ENCODE results near the gene MYO18A.

Gene MYO18A

GRCh38 chr17:29070781-29071180 is 109.4 kb downstream of the MYO18A start:
- no peak for DNase-seq (ENCODE audit: low read depth)
- TF ChIP-seq, protein P1, sequence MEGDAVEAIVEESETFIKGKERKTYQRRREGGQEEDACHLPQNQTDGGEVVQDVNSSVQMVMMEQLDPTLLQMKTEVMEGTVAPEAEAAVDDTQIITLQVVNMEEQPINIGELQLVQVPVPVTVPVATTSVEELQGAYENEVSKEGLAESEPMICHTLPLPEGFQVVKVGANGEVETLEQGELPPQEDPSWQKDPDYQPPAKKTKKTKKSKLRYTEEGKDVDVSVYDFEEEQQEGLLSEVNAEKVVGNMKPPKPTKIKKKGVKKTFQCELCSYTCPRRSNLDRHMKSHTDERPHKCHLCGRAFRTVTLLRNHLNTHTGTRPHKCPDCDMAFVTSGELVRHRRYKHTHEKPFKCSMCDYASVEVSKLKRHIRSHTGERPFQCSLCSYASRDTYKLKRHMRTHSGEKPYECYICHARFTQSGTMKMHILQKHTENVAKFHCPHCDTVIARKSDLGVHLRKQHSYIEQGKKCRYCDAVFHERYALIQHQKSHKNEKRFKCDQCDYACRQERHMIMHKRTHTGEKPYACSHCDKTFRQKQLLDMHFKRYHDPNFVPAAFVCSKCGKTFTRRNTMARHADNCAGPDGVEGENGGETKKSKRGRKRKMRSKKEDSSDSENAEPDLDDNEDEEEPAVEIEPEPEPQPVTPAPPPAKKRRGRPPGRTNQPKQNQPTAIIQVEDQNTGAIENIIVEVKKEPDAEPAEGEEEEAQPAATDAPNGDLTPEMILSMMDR (conservative IDR thresholded peaks at IDR 0.05; ENCODE audit: low read length): no peak
- H3K4me3 ChIP-seq (ENCODE audit: low read length): no peak overlapping the region

DNA sequence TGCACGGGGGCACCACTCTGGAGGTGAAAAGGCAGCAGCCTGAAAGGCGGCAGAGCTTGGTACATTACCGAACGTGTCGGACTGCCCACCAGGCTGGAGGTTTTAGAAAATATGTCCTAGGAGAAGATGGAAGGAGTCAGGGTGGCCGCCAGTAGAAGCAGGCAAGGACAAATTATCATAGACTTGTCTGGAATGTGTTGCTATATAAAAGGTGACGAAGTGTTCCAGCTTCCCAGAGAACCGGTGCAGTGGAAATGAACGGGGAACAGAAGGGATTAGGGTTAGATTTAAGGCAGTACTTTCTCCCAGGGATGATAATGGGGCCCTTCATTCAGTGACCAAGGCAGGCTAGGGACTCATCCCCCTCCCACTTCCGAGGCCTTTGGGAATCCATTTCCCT is 109.9 kb downstream of the MYO18A start:
- TF ChIP-seq, protein P1 (conservative IDR thresholded peaks at IDR 0.05; ENCODE audit: low read length): no peak
- no peak overlapping the region for H3K4me3 ChIP-seq (ENCODE audit: low read length)
- no peak for DNase-seq (ENCODE audit: low read depth)

GRCh38 chr17:29069526-29070041 is 110.6 kb downstream of the MYO18A start:
- no peak overlapping the region for H3K4me3 ChIP-seq (ENCODE audit: low read length)
- TF ChIP-seq, protein P1 (conservative IDR thresholded peaks at IDR 0.05; ENCODE audit: low read length): no peak
- no peak for DNase-seq (ENCODE audit: low read depth)

DNA sequence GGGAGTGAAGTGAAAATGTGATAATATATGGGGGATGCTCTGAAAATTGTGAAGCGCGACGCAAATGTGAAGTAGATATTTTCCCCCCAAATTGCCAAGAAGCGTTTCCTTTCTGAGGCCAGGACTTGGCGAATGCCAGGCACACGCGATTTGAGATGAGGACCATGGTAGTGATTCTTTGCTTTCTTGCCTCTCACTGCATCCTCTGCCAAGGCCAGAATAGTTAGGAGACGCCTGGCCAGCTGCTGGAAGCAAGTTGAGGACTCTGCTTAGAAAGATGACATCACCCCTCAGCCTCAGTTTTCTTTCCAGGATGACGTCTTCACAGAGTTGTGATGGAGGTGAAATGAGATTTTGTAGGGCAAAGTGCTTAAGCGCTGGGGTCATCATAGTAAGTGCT is 111.4 kb downstream of the MYO18A start:
- no peak for DNase-seq (ENCODE audit: low read depth)
- TF ChIP-seq, protein P1 (conservative IDR thresholded peaks at IDR 0.05; ENCODE audit: low read length): no peak
- no peak overlapping the region for H3K4me3 ChIP-seq (ENCODE audit: low read length)

- DNase-seq (ENCODE audit: low read depth): no peak
- H3K4me3 ChIP-seq (ENCODE audit: low read length): no peak overlapping the region
- TF ChIP-seq, protein P1 (conservative IDR thresholded peaks at IDR 0.05; ENCODE audit: low read length): no peak
Observed at GRCh38 chr17:29066606-29067005, 113.6 kb downstream of the MYO18A start.

- DNase-seq (ENCODE audit: low read depth): no peak
- TF ChIP-seq, protein P1 (conservative IDR thresholded peaks at IDR 0.05; ENCODE audit: low read length): no peak
- no peak overlapping the region for H3K4me3 ChIP-seq (ENCODE audit: low read length)
Observed at GRCh38 chr17:29066047-29066446, 114.2 kb downstream of the MYO18A start.

- no peak overlapping the region for H3K4me3 ChIP-seq (ENCODE audit: low read length)
- TF ChIP-seq, protein P1 (conservative IDR thresholded peaks at IDR 0.05; ENCODE audit: low read length): no peak
- DNase-seq (ENCODE audit: low read depth): no peak
Observed at GRCh38 chr17:29063992-29064391, 116.2 kb downstream of the MYO18A start.

Data from AG10803 (cell line).